Kidney tubule cell (primary cell): ENCODE results near the gene GRIP2.

ENCODE experiments used
- DNase-seq: peaks from one replicate; pipeline ENCODE4 v3.0.0-alpha.2; 2018; ENCODE audit warnings: low spot score

GRIP2 gene

GRCh38 chr3:14539742-14540491, at the start of gene GRIP2:
Gene GRIP2 (minus strand): TSS chr3:14540342. CDS start chr3:14540308, 34 bp downstream.
- DNase-seq, result no peak

DNA sequence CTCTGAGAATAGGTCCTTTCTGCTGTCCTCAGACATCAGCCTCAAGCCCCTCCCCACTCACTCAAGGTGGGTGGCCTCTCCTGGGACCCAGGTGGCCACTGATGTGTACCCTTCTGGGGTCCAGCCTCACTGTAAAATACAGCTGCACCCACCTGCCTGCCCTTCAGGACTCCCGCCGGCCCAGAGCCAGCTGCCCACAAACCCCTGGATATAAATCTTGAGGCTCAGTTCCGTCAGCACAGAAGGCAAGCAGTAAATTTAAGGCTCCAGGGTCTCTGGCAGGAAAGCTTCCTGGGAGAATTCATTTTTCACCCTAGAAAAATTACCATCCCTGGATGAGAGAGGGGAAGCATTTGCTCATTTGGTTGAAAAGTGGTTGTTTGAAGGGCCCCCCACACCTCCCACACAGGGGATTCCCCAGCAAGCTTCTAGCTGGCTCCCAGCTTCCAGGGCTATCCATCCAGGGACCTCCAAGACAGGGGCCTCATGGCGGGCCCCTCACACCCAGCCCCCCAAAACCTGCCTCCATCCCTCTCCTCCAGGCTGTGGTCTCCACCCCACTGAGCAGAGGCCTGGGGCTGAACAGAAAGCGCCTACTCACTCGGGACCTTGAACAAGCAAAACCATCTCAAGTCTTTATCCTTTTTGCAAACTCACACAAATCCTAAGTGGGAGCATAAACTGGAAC, 48.4 kb upstream of the GRIP2 start:
- no peak for DNase-seq

DNA sequence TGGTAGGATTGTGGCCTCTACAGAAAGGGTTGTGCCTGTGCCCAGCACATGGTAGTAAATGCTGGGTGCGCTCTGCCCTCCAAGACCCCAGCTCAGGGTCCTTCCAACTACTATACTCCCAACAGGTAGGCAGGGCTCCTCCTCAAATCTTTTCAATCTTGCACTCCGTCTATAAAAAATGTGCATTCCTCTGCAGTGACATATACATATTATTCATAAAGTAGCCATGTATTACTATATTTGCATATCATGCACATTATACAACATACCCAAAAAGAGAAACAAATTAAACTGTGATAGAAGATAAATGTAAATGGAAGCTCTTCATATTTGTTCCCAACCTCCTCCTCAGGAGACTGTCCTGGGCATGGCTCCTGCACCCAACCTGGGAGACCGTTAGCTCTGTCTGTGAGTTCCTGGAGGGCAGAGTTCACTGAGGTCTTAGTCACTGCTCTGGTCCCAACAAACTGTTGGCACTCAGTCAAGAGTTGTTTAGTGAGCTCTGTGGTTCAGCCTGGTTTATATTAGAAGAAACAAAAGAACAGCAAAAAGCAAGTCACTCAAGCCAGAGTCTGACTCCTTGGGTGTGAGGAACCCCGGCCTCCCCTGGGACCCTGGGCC, 47.7 kb upstream of the GRIP2 start:
- DNase-seq, result peak; percentile 73

DNA sequence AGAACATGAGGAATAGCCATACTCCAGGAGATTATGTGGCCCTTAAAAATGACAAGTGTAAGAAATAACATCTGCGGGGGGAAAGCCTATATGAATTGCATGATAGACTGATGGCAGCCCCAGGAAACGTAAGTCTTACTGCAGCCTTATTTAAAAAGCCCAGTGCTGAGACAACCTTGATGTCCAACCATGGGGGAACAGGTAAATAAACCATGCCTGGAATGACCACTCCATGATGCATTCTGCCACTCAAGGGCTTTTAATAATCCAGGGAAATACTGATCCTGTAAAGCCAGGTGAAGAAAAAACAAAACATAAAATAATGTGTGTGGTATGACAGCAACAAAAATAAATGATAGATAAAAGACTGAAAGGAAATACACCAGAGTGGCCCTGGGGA, 46.5 kb upstream of the GRIP2 start:
- no peak for DNase-seq

GRCh38 chr3:14583548-14584091, 43.5 kb upstream of the GRIP2 start:
- no peak for DNase-seq

GRCh38 chr3:14582045-14582410, 41.9 kb upstream of the GRIP2 start:
- DNase-seq, result no peak

- no peak for DNase-seq
These were observed 41.3 kb upstream of the GRIP2 start for GRCh38 chr3:14581334-14582044.

GRCh38 chr3:14577897-14578296, 37.8 kb upstream of the GRIP2 start:
- DNase-seq, result no peak

DNA sequence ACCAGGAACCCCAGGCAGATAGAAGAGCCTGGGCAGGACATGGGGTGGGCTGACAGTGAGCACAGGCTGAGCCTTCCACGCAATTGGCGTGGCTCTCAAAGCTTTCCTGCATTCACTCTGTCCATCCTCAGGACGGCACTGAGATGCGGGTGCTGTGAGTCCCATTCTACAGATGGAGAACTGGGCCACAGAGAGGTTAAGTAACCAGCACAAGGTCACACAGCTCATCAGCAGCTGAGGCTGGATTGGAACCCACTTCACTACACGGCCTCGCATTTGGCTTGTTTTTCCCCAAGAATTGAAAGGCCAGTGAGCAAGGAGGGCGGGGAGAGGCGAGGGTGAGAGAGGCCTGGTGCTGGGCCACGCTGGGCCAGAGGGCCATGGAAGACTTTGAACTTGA, 36.0 kb upstream of the GRIP2 start:
- DNase-seq, result no peak

- no peak for DNase-seq
These were observed 34.0 kb upstream of the GRIP2 start for GRCh38 chr3:14574183-14574582.

DNA sequence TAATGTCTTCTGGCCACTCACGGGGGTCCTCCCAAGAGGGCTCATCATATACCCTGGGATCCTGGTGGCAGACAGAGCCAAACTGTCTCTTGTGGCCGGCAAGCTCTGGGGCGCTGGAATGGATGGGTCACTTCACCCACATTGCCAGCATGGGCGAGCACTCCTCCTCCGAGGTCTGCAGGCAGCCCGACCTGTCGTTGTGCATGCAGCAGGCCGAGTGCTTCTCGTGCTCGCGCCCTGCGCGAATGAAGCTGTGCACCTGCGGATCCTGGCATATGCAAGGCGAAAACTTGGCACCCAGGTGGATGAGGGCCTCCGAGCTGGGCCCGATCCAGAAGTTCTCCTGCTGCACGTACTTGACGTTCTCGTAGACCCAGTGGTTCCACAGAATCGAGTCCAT, 33.6 kb upstream of the GRIP2 start:
- no peak for DNase-seq

- no peak for DNase-seq
These were observed 30.7 kb upstream of the GRIP2 start for GRCh38 chr3:14570864-14571263.

- DNase-seq, result no peak
These were observed 29.9 kb upstream of the GRIP2 start for GRCh38 chr3:14570089-14570488.

DNA sequence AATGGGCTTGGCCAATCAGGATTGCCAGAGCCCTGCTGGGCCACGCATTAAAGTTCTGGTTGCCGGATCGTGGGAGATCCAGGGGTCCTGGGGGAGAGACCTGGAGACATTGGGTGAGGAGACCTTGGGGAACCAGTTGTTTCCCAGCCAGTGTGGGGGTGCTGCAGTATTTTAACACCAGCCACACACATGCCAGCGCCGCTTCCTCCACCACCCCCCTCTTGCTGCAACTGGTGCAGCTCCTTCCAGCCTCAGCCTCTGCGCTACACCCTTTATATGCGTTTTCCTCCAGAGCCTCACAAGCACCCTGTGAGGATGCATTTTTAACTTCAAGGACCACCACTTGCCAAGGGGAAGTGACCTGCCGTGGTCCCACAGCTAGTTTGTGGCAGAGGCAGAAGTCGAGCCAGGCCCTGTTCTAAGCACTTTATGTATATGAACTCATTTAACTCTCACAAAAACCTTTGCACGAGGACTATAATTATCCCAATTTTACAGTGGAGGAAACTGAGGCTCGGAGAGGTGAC, 29.4 kb upstream of the GRIP2 start:
- DNase-seq, result no peak

DNA sequence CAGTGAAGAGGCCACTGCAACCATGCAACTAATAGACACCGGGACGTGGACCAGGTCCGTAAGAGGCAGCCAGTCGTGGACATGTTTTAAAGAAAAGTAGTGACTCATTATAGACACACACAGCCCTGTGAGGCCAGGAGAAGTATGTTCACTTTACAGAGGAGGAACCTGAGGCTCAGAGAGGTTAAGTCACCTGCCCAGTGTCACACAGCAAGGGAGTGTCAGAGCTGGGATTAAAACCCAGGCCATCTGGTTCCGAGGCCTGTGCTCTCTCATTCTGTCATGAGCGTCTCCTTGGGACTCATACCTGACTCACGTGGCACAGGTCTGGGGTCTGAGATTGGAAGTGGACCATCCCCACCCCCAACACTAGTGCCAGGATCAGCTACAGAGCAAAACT, 28.1 kb upstream of the GRIP2 start:
- no peak for DNase-seq

DNA sequence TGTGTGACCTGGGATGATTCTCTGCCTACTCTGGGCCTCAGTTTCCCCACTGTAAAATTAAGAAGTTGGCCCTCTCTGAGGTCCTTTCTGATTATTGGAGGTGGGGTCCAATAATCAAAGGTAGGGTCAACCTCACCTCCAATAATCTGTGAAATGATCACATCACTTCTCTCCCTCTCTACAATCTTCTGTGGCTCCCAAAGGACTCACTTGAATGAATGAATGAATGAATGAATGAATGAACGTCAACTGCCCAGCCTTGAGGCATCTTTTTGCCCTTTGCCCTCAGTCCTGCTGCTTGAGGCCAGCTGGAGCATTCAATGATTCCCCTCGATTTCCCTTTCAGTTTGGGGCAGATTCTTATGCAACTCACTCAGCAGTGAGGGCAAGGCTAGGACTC, 26.7 kb upstream of the GRIP2 start:
- DNase-seq, result no peak

- DNase-seq, result peak; percentile 2
These were observed 25.9 kb upstream of the GRIP2 start for GRCh38 chr3:14565868-14566588.

- no peak for DNase-seq
These were observed 24.6 kb upstream of the GRIP2 start for GRCh38 chr3:14564741-14565140.

DNA sequence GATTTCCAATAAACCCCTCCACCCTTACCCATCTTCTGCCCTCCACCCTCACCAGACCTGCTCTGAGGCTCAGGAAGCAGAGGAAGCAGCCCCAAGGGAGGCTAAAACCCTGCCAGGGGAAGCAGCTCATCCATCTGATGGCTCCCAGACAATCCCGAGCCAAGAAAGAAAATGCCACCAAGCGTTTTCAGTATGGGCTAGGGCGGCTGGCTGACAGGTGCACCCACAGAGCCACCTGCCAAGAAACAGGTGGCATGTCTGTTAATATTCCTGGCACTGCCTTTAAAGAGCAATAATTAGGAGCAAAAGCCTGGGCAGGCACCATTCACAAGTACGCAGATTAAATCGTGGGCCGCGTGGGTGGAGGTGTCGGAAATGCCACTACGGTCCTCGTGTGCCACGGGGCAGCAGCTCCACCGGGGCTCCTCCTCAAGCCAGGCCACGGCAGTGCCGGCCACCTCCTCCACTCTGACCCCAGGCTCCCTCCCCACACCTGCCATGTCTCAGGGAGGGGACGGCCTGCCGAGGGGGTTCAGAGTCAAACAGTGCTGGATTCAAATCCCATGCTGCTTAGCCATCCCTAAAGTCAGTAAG, 23.9 kb upstream of the GRIP2 start:
- no peak for DNase-seq

- no peak for DNase-seq
These were observed 22.2 kb upstream of the GRIP2 start for GRCh38 chr3:14562121-14562890.
